A549 (cell line): ENCODE measurements around the gene CIB4.

Source experiments
- CTCF ChIP-seq: fragments of >200 bp; sonication (Bioruptor Twin); formaldehyde crosslinking; IDR thresholded peaks from 3 replicates; pipeline ENCODE4 v1.5.1; 2016
- POLR2A ChIP-seq: IDR thresholded peaks from 2 replicates; pipeline ENCODE4 v1.6.1; 2012; ENCODE audit warnings: mild to moderate bottlenecking, low read length
- SMC3 ChIP-seq: fragments of >200 bp; sonication (Bioruptor Twin); formaldehyde crosslinking; IDR thresholded peaks from 3 replicates; pipeline ENCODE4 v1.6.1; 2018; ENCODE audit warnings: inconsistent platforms
- USF2 ChIP-seq: fragments of 450-650 bp; IDR thresholded peaks from 2 replicates; pipeline ENCODE4 v1.6.1; 2014; ENCODE audit warnings: antibody characterized with exemption
- ZFP36 ChIP-seq: fragments of 450-650 bp; IDR thresholded peaks from 2 replicates; pipeline ENCODE4 v1.6.1; 2014; ENCODE audit warnings: borderline replicate concordance; ENCODE audit not compliant: partially characterized antibody

GRCh38 chr2:26590508-26590907 is 50.7 kb downstream of the CIB4 start:
- no peak for TF ChIP-seq POLR2A
- TF ChIP-seq SMC3: no peak
- TF ChIP-seq CTCF: no peak
- TF ChIP-seq ZFP36: no peak
- no peak for TF ChIP-seq USF2
